Neutrophil (primary cell): ENCODE results near the gene PTPRN2.

Experiments used
- H3K27ac ChIP-seq: fragments of 200-600 bp; sonication (generic); 2 replicates; pipeline ENCODE4 v1.5.1; 2016; ENCODE audit warnings: mild to moderate bottlenecking, moderate library complexity
- H3K27me3 ChIP-seq: fragments of 200-600 bp; sonication (generic); 2 replicates; pipeline ENCODE4 v1.6.0; 2016; ENCODE audit warnings: mild to moderate bottlenecking
- H3K36me3 ChIP-seq: fragments of 200-600 bp; sonication (generic); 2 replicates; pipeline ENCODE4 v1.5.1; 2017
- H3K4me1 ChIP-seq, 2 experiments: fragments of 200-600 bp in 1 of 2; sonication (generic) in 1 of 2; 1 replicate in 1 of 2; 2 replicates in 1 of 2; pipeline versions ENCODE4 v1.5.1 to v1.6.1; 2013 to 2016; ENCODE audit warnings: low read depth in 1 of 2, low read length in 1 of 2, mild to moderate bottlenecking in 1 of 2, moderate library complexity in 1 of 2; ENCODE audit not compliant: control insufficient read depth in 1 of 2, insufficient read depth in 1 of 2
- H3K4me3 ChIP-seq, 2 experiments: fragments of 200-600 bp in 1 of 2; sonication (generic) in 1 of 2; 1 replicate in 1 of 2; 2 replicates in 1 of 2; pipeline ENCODE4 v1.5.1; 2013 to 2016; ENCODE audit warnings: low read depth in 1 of 2, low read length in 1 of 2, mild to moderate bottlenecking in 1 of 2, moderate library complexity in 1 of 2
- H3K9me3 ChIP-seq: fragments of 200-600 bp; sonication (generic); 2 replicates; pipeline ENCODE4 v1.5.1; 2016
- TF ChIP-seq, protein P1 (sequence below): fragments of 200-600 bp; sonication (generic); IDR thresholded peaks from 2 replicates; pipeline ENCODE4 v1.5.1; 2016; ENCODE audit warnings: antibody characterized with exemption

The PTPRN2 gene

DNA sequence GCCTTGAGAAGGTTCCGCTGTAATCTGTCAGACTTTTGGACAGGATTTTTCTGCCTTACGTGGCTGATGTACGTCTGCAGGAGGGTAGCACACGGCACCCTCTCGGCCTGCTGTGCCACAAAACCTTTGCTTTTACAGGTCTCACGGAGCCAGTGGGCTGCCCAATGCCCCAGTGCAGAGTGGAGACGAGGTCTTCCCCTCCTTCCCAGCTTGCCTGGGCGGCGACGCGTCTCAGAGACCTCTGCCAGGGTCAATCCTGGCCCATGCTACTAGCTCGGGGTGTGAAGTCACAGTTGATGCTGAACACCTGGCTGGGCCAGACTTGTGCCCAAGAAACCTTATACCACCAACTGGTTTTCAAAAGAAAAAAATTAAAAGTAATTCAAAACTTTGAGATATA, 724.4 kb downstream of the PTPRN2 start:
- Histone ChIP-seq H3K27ac (no peak overlapping the region), H3K27me3 (no peaks in the 10 kb centered on the region), H3K4me3 (no peak overlapping the region), H3K4me1 (no peaks in the 10 kb centered on the region), H3K36me3 (peaks cover 59% of the 10 kb centered on the region), H3K9me3 (no peaks in the 10 kb centered on the region)
- TF ChIP-seq, protein P1, sequence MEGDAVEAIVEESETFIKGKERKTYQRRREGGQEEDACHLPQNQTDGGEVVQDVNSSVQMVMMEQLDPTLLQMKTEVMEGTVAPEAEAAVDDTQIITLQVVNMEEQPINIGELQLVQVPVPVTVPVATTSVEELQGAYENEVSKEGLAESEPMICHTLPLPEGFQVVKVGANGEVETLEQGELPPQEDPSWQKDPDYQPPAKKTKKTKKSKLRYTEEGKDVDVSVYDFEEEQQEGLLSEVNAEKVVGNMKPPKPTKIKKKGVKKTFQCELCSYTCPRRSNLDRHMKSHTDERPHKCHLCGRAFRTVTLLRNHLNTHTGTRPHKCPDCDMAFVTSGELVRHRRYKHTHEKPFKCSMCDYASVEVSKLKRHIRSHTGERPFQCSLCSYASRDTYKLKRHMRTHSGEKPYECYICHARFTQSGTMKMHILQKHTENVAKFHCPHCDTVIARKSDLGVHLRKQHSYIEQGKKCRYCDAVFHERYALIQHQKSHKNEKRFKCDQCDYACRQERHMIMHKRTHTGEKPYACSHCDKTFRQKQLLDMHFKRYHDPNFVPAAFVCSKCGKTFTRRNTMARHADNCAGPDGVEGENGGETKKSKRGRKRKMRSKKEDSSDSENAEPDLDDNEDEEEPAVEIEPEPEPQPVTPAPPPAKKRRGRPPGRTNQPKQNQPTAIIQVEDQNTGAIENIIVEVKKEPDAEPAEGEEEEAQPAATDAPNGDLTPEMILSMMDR = no peak

DNA sequence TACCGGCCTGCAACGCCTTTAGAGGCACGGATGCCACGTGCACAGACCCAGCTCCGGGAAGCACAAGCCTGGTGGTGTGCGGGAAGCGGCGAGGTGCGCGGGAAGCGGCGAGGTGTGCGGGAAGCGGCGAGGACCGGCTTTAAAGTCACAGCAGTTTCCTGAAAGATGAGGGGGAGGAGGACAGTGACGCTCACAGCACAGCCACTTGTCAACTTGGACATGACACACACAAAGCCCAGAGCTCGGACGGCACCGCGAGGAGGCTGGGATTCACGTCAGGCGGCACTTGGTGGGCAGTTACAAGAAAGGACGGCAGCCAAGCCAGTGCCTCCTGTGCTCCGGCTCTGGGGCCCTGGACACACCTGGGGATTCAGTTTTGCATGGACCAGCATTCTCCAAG, 724.9 kb downstream of the PTPRN2 start:
- peaks cover 61% of the 10 kb centered on the region for H3K36me3 ChIP-seq
- H3K9me3 ChIP-seq = no peaks in the 10 kb centered on the region
- no peak overlapping the region for H3K4me3 ChIP-seq
- TF ChIP-seq, protein P1 = no peak
- H3K27ac ChIP-seq = no peak overlapping the region
- H3K4me1 ChIP-seq = no peaks in the 10 kb centered on the region
- H3K27me3 ChIP-seq = no peaks in the 10 kb centered on the region

DNA sequence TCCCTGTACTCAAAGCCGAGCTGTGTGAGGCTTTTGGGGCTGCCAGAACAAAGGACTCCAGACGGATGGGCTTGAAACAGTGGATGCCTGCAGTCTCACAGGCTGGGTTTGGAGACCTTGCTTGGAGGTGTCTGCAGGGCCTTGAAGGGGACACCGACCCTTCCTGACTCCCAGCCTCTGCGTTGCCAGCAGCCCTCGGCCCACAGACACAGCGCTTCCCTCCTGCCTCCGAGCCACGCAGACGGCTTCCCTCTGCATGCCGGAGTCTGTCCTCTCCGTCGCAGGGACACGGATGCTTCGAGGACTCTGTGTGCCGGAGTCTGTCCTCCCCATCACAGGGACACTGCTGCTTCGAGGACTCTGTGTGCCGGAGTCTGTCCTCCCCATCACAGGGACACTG, 726.1 kb downstream of the PTPRN2 start:
- Histone ChIP-seq H3K9me3 (no peaks in the 10 kb centered on the region), H3K27ac (no peak overlapping the region), H3K36me3 (peaks cover 73% of the 10 kb centered on the region), H3K4me1 (peaks cover 0 to under 1% of the 10 kb centered on the region in 2 experiments), H3K4me3 (no peak overlapping the region), H3K27me3 (no peaks in the 10 kb centered on the region)
- TF ChIP-seq, protein P1 = no peak

DNA sequence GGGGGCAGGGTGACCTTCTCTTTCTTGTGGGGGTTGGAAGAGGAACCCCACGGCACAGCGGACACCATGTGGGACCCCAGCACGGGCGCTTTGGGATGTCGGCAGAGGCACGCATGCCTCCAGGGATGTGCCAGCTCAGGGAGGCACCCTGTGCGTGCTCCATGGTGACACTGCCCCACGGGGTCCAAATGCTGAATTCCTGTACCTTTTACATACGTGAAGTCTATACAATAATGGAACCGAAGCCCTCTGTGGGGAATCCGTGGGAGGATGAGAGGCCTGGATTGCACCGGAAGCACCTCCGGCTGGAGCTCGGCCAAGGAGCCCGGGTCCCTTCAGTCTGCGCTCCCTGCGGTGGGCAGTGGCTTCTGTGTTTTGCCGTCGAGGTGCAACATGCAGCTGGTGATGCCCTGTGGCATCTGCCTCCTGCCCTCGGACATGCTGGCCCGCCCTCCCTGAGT, 726.6 kb downstream of the PTPRN2 start:
- H3K4me1 ChIP-seq = peaks cover 4 to 5% of the 10 kb centered on the region in 2 experiments
- H3K27me3 ChIP-seq = no peaks in the 10 kb centered on the region
- TF ChIP-seq, protein P1 = no peak

DNA sequence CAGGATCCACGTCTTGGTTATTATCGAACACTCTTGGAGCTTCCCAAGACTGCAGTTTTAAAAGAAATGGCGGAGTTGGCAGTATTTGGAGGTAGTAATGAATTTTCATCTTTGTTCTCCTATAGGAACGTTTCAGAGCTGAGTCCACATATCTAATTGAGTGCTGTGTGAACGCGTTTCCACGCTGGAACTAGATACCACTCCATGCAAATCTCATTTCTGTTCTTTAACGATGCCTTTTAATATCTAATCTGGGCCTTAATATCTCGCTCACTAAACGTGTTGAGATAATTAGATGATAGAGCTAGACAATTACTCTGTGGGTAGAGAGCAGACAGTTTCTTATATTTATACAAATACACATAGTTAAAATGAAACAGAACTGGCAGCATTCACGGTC, 727.2 kb downstream of the PTPRN2 start:
- H3K9me3 ChIP-seq = no peaks in the 10 kb centered on the region
- H3K36me3 ChIP-seq = peaks cover 70% of the 10 kb centered on the region
- no peaks in the 10 kb centered on the region for H3K27me3 ChIP-seq
- H3K4me3 ChIP-seq = no peak overlapping the region
- H3K27ac ChIP-seq = no peak overlapping the region
- peaks cover 10 to 12% of the 10 kb centered on the region in 2 experiments for H3K4me1 ChIP-seq
- TF ChIP-seq, protein P1 = no peak

More for the DNA sequence above, 726.6 kb downstream of the PTPRN2 start:
- H3K9me3 ChIP-seq = no peaks in the 10 kb centered on the region
- no peak overlapping the region for H3K27ac ChIP-seq
- H3K36me3 ChIP-seq = peaks cover 73% of the 10 kb centered on the region
- H3K4me3 ChIP-seq = no peak overlapping the region

DNA sequence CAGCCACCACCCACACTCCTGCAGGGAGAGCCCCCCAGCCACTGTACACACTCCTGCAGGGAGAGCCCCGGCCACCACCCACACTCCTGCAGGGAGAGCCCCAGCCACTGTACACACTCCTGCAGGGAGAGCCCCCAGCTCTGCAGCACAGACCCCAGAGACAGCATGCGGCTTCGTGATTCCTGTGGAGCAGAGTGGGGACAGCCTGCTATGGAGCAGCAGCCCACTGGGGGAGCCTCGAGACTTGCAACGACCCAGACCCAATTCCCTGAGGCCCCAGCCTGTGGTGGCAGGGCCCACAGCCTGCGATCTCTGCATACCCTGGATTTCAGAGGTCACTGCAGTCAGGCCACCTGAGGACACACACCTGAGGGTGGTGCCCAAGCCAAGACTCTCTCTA, 727.7 kb downstream of the PTPRN2 start:
- H3K9me3 ChIP-seq = no peaks in the 10 kb centered on the region
- H3K36me3 ChIP-seq = peaks cover 66% of the 10 kb centered on the region
- no peak overlapping the region for H3K4me3 ChIP-seq
- TF ChIP-seq, protein P1 = no peak
- H3K27me3 ChIP-seq = no peaks in the 10 kb centered on the region
- H3K27ac ChIP-seq = no peak overlapping the region
- peaks cover 15 to 17% of the 10 kb centered on the region in 2 experiments for H3K4me1 ChIP-seq
